Astrocyte of the hippocampus (primary cell): ENCODE measurements around the gene PRPF31.
"Not testable (repeated sequence)": the region's sequence is repeated elsewhere in the genome, so short reads cannot be mapped to it uniquely, and the experiment has no call there.

Experiments
- DNase-seq: peaks from one replicate; pipeline ENCODE4 v3.0.0; 2011; ENCODE audit warnings: low read depth, low spot score

The PRPF31 gene

GRCh38 chr19:54115109-54116063, at the start of gene PRPF31, which contains the start of gene TFPT:
Gene PRPF31, plus strand, starts transcription at chr19:54115754. Its CDS starts 2,525 bp downstream, at chr19:54118279.
Gene TFPT, minus strand, starts transcription at chr19:54115657. Its CDS starts 388 bp downstream, at chr19:54115269.
- DNase-seq, result peak; percentile 99

- DNase-seq, result no peak
Observed at GRCh38 chr19:54069470-54069869, 46.1 kb upstream of the PRPF31 start.

- no peak for DNase-seq
Observed at GRCh38 chr19:54073829-54074228, 41.7 kb upstream of the PRPF31 start.

- no peak for DNase-seq
Observed at GRCh38 chr19:54074851-54075250, 40.7 kb upstream of the PRPF31 start.

GRCh38 chr19:54077334-54077733, 38.2 kb upstream of the PRPF31 start:
- no peak for DNase-seq

- no peak for DNase-seq
Observed at GRCh38 chr19:54081032-54081431, 34.5 kb upstream of the PRPF31 start, which contains the start of gene TARM1. Gene TARM1, minus strand, starts transcription at chr19:54081365. Its CDS starts 25 bp downstream, at chr19:54081340.

- no peak for DNase-seq
Observed at GRCh38 chr19:54084410-54084809, 31.1 kb upstream of the PRPF31 start.

GRCh38 chr19:54094426-54095000, 21.0 kb upstream of the PRPF31 start:
- no peak for DNase-seq

GRCh38 chr19:54095136-54095858, 20.3 kb upstream of the PRPF31 start:
- no peak for DNase-seq

GRCh38 chr19:54095859-54096616, 19.5 kb upstream of the PRPF31 start:
- DNase-seq, result peak; percentile 72

- DNase-seq, result peak; percentile 14
Observed at GRCh38 chr19:54096617-54097106, 18.9 kb upstream of the PRPF31 start.

- no peak for DNase-seq
Observed at GRCh38 chr19:54099190-54099902, 16.2 kb upstream of the PRPF31 start.

- DNase-seq, result not testable (repeated sequence)
Observed at GRCh38 chr19:54099903-54100255, 15.7 kb upstream of the PRPF31 start.

- DNase-seq, result no peak
Observed at GRCh38 chr19:54100561-54100960, 15.0 kb upstream of the PRPF31 start, which contains the start of gene OSCAR. Gene OSCAR, minus strand, starts transcription at chr19:54100803. Its CDS starts 11 bp downstream, at chr19:54100792.

GRCh38 chr19:54102421-54103169, 13.0 kb upstream of the PRPF31 start, which contains the start of gene NDUFA3:
Gene NDUFA3, plus strand, starts transcription at chr19:54102855. Its CDS starts 24 bp downstream, at chr19:54102879.
- peak; percentile 100 for DNase-seq

- DNase-seq, result no peak
Observed at GRCh38 chr19:54104998-54105715, 10.4 kb upstream of the PRPF31 start.

GRCh38 chr19:54105796-54106195, 9.8 kb upstream of the PRPF31 start:
- DNase-seq, result no peak

- DNase-seq, result no peak
Observed at GRCh38 chr19:54106716-54107115, 8.8 kb upstream of the PRPF31 start.
